ENCODE data around the gene FN1.

- TF ChIP-seq POLR2AphosphoS5 (IDR thresholded peaks at IDR 0.05), result no peak
- TF ChIP-seq CTCF (IDR thresholded peaks at IDR 0.05), result no peak
- no peak for TF ChIP-seq EP300 (IDR thresholded peaks at IDR 0.05; ENCODE audit: low read depth)
- TF ChIP-seq POLR2A (IDR thresholded peaks at IDR 0.05), result no peak
These were observed 3.8 kb downstream of the FN1 start for GRCh38 chr2:215431778-215432758.

Measured in transverse colon (tissue), 4 donors.